ENCODE measurements around the gene SPIN4.
"Not testable (repeated sequence)": the region's sequence is repeated elsewhere in the genome, so short reads cannot be mapped to it uniquely, and the experiment has no call there.

SPIN4 gene

GRCh38 chrX:63350941-63351616 is at the start of gene SPIN4:
Gene SPIN4 (minus strand): TSS chrX:63351332. CDS start chrX:63350819, 513 bp downstream.
- peak; percentile 90 for ATAC-seq (ENCODE audit: low read depth)

GRCh38 chrX:63400340-63400739 is 49.2 kb upstream of the SPIN4 start:
- Mint-ChIP-seq H3K27ac (no peak overlapping the region), H3K9me3 (peaks cover 3% of the 10 kb centered on the region), H3K4me3 (no peak overlapping the region), H3K36me3 (no peaks in the 10 kb centered on the region), H3K27me3 (no peaks in the 10 kb centered on the region), H3K4me1 (no peaks in the 10 kb centered on the region)
- no peak for ATAC-seq (ENCODE audit: low read depth)
- no peak for DNase-seq (ENCODE audit: low spot score in 2 of 2)

More at GRCh38 chrX:63350941-63351616, at the start of gene SPIN4:
- Mint-ChIP-seq H3K9me3 (no peaks in the 10 kb centered on the region), H3K36me3 (no peaks in the 10 kb centered on the region), H3K4me1 (peaks cover 17% of the 10 kb centered on the region), H3K27me3 (no peaks in the 10 kb centered on the region), H3K27ac (peak within 1 kb of the TSS; percentile 77), H3K4me3 (peak within 1 kb of the TSS; percentile 97)
- DNase-seq (ENCODE audit: low spot score in 2 of 2) = peak; percentile 41 to 45

- Mint-ChIP-seq H3K27ac (no peak overlapping the region), H3K36me3 (no peaks in the 10 kb centered on the region), H3K4me3 (no peak overlapping the region), H3K27me3 (no peaks in the 10 kb centered on the region), H3K4me1 (no peaks in the 10 kb centered on the region), H3K9me3 (no peaks in the 10 kb centered on the region)
- ATAC-seq (ENCODE audit: low read depth) (no peak), DNase-seq (ENCODE audit: low spot score in 2 of 2) (no peak)
Observed at GRCh38 chrX:63394872-63395271, 43.7 kb upstream of the SPIN4 start.

DNA sequence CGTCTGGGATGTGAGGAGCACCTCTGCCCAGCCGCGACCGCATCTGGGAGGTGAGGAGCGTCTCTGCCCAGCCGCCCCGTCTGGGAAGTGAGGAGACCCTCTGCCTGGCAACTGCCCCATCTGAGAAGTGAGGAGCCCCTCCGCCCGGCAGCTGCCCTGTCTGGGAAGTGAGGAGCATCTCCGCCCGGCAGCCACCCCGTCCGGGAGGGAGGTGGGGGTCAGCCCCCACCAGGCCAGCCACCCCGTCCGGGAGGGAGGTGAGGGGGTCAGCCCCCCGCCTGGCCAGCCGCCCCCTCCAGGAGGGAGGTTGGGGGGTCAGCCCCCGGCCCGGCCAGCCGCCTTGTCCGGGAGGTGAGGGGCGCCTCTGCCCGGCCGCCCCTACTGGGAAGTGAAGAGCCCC is 42.0 kb upstream of the SPIN4 start:
- not testable (repeated sequence) for H3K27me3 Mint-ChIP-seq; ATAC-seq (ENCODE audit: low read depth)

DNA sequence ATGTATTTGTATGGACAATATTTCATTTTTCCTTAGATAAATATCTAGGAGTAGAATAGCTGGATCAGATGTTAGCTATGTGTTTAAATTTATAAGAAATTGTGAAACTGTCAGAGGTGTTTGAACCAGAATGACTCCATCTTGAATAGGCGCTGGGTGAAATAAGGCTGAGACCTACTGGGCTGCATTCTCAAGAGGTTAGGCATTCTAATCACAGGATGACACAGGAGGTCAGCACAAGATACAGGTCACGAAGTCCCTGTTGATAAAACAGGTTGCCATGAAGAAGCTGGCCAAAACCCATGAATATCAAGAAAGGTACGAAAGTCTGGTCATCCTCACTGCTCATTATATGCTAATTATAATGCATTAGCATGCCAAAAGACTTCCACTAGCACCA is 36.3 kb upstream of the SPIN4 start:
- Mint-ChIP-seq H3K36me3 (no peaks in the 10 kb centered on the region), H3K4me1 (no peaks in the 10 kb centered on the region), H3K9me3 (no peaks in the 10 kb centered on the region), H3K27me3 (no peaks in the 10 kb centered on the region), H3K27ac (no peak overlapping the region), H3K4me3 (no peak overlapping the region)
- DNase-seq (ENCODE audit: low spot score in 2 of 2) (no peak), ATAC-seq (ENCODE audit: low read depth) (no peak)

More for the DNA sequence above, 42.0 kb upstream of the SPIN4 start:
- not testable (repeated sequence) for H3K4me3 Mint-ChIP-seq; H3K27ac Mint-ChIP-seq; DNase-seq (ENCODE audit: low spot score in 2 of 2); H3K9me3 Mint-ChIP-seq; H3K4me1 Mint-ChIP-seq; H3K36me3 Mint-ChIP-seq

GRCh38 chrX:63384263-63384662 is 33.1 kb upstream of the SPIN4 start:
- H3K27me3 Mint-ChIP-seq; H3K27ac Mint-ChIP-seq; H3K9me3 Mint-ChIP-seq; DNase-seq (ENCODE audit: low spot score in 2 of 2); H3K36me3 Mint-ChIP-seq; ATAC-seq (ENCODE audit: low read depth); H3K4me3 Mint-ChIP-seq; H3K4me1 Mint-ChIP-seq: not testable (repeated sequence)

DNA sequence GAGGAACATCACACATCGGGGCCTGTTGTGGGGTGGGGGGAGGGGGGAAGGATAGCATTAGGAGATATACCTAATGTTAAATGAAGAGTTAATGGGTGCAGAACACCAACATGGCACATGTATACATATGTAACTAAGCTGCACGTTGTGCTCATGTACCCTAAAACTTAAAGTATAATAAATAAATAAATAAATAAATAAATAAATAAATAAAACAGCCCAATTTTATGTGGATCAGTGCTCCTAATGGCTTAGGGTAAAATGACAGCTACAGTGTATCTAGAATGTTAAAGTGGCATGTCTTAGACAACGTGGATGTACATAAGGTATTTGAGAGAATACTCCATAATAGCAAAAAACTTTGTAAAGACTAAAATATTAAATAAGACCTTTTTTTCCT is 21.9 kb upstream of the SPIN4 start:
- ATAC-seq (ENCODE audit: low read depth); H3K4me1 Mint-ChIP-seq; H3K27me3 Mint-ChIP-seq; DNase-seq (ENCODE audit: low spot score in 2 of 2); H3K9me3 Mint-ChIP-seq; H3K4me3 Mint-ChIP-seq; H3K36me3 Mint-ChIP-seq; H3K27ac Mint-ChIP-seq: not testable (repeated sequence)

DNA sequence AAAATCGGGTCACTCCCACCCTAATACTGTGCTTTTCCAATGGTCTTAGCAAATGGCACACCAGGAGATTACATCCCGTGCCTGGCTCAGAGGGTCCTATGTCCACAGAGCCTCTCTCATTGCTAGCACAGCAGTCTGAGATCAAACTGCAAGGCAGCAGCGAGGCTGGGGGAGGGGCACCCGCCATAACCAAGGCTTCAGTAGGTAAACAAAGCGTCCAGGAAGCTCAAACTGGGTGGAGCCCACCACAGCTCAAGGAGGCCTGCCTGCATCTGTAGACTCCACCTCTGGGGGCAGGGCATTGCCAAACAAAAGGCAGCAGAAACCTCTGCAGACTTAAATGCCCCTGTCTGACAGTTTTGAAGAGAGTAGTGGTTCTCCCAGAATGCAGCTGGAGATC is 16.6 kb upstream of the SPIN4 start:
- H3K4me3 Mint-ChIP-seq; H3K4me1 Mint-ChIP-seq; H3K36me3 Mint-ChIP-seq; H3K27ac Mint-ChIP-seq; H3K27me3 Mint-ChIP-seq; ATAC-seq (ENCODE audit: low read depth); DNase-seq (ENCODE audit: low spot score in 2 of 2); H3K9me3 Mint-ChIP-seq: not testable (repeated sequence)

DNA sequence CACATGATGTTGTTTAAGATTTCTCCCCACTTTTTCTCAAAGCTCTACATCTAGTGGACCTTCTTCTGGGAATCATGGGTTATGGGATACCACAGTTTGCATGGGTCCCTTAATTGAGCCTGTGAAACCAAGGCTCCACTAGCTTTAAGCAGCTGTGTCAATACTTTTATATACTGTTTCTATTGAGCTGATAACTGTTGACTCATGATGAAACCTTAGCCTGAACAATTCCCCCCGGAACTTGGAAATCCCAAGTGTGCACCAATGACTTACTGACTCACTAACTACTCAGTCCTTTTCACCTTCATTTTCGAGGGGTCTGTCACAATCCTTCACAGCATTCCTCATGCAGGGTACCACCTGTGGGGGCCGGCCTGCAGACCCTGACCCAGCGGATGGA is 12.7 kb upstream of the SPIN4 start:
- Mint-ChIP-seq H3K4me3 (no peak overlapping the region), H3K36me3 (peaks cover 3% of the 10 kb centered on the region), H3K9me3 (peaks cover 4% of the 10 kb centered on the region), H3K4me1 (no peaks in the 10 kb centered on the region), H3K27ac (no peak overlapping the region), H3K27me3 (no peaks in the 10 kb centered on the region)
- ATAC-seq (ENCODE audit: low read depth) (no peak), DNase-seq (ENCODE audit: low spot score in 2 of 2) (no peak)

- Mint-ChIP-seq H3K36me3 (peaks cover 1% of the 10 kb centered on the region), H3K4me3 (no peak overlapping the region), H3K27me3 (no peaks in the 10 kb centered on the region), H3K27ac (no peak overlapping the region), H3K9me3 (peaks cover 4% of the 10 kb centered on the region), H3K4me1 (no peaks in the 10 kb centered on the region)
- DNase-seq (ENCODE audit: low spot score in 2 of 2) (no peak), ATAC-seq (ENCODE audit: low read depth) (no peak)
Observed at GRCh38 chrX:63361494-63361893, 10.4 kb upstream of the SPIN4 start.

DNA sequence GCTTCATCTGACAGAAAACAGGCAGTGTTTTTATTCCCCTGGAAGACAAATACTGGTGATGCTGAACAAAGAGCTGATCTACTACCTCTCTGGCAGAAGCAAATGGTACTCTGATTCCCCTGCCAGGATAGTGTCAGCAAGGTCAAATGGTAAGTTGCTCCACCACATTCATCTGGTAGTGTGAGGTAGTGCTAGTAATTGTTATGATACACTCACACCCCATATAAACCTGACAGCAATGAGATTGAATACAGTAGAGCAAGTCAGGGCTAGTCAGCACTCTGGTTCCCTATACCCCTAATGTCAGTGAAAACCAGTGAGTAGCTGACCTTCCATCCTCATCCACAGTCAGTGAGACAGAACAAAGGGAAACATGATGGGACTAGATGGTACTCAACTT is 3.4 kb upstream of the SPIN4 start:
- H3K36me3 Mint-ChIP-seq = no peaks in the 10 kb centered on the region
- no peaks in the 10 kb centered on the region for H3K9me3 Mint-ChIP-seq
- H3K27me3 Mint-ChIP-seq = no peaks in the 10 kb centered on the region
- no peak overlapping the region for H3K27ac Mint-ChIP-seq
- peaks cover 11% of the 10 kb centered on the region for H3K4me1 Mint-ChIP-seq
- no peak for DNase-seq (ENCODE audit: low spot score in 2 of 2)
- ATAC-seq (ENCODE audit: low read depth) = no peak
- H3K4me3 Mint-ChIP-seq = no peak overlapping the region

GRCh38 chrX:63350465-63350877 is 661 bp downstream of the SPIN4 start:
- no peaks in the 10 kb centered on the region for H3K36me3 Mint-ChIP-seq
- H3K4me3 Mint-ChIP-seq = peak overlapping the region; percentile 97
- H3K27me3 Mint-ChIP-seq = no peaks in the 10 kb centered on the region
- H3K27ac Mint-ChIP-seq = peak overlapping the region; percentile 77
- H3K4me1 Mint-ChIP-seq = peaks cover 17% of the 10 kb centered on the region
- peak; percentile 21 for ATAC-seq (ENCODE audit: low read depth)
- H3K9me3 Mint-ChIP-seq = no peaks in the 10 kb centered on the region
- peak in 1 of 2 donors; percentile 0 for DNase-seq (ENCODE audit: low spot score in 2 of 2)

- Mint-ChIP-seq H3K36me3 (no peaks in the 10 kb centered on the region), H3K4me3 (peak overlapping the region; percentile 59), H3K4me1 (peaks cover 17% of the 10 kb centered on the region), H3K27me3 (no peaks in the 10 kb centered on the region), H3K27ac (no peak overlapping the region), H3K9me3 (no peaks in the 10 kb centered on the region)
- ATAC-seq (ENCODE audit: low read depth) = no peak
- DNase-seq (ENCODE audit: low spot score in 2 of 2) = no peak
Observed at GRCh38 chrX:63349307-63349706, 1.8 kb downstream of the SPIN4 start.

GRCh38 chrX:63330681-63331080 is 20.5 kb downstream of the SPIN4 start:
- H3K27ac Mint-ChIP-seq = no peak overlapping the region
- no peak overlapping the region for H3K4me3 Mint-ChIP-seq
- no peaks in the 10 kb centered on the region for H3K27me3 Mint-ChIP-seq
- H3K36me3 Mint-ChIP-seq = peaks cover 30% of the 10 kb centered on the region
- no peaks in the 10 kb centered on the region for H3K9me3 Mint-ChIP-seq
- no peaks in the 10 kb centered on the region for H3K4me1 Mint-ChIP-seq
- no peak for ATAC-seq (ENCODE audit: low read depth)
- no peak for DNase-seq (ENCODE audit: low spot score in 2 of 2)

DNA sequence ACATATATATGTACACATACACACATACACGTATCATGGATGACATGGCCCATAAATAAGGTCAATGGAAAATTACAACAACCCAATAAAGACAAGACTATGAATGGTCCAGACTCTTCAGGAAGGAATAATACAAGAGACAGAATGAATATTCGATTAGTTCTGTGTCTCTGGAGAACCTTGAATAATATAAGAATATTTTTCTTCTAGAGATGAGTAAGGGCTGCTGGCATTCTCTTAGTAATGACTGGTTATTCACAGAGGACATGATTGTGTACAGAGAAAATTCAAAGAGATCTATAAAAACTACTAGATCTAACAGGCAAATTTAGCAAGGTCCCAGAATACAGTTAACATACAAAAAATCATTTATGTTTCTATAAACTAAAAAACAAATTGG is 23.3 kb downstream of the SPIN4 start:
- Mint-ChIP-seq H3K4me1 (no peaks in the 10 kb centered on the region), H3K4me3 (no peak overlapping the region), H3K36me3 (peaks cover 11% of the 10 kb centered on the region), H3K27ac (no peak overlapping the region), H3K27me3 (no peaks in the 10 kb centered on the region), H3K9me3 (no peaks in the 10 kb centered on the region)
- DNase-seq (ENCODE audit: low spot score in 2 of 2) (no peak), ATAC-seq (ENCODE audit: low read depth) (no peak)
